Measurements from ENCODE around the gene MAP1LC3C. TPM values are rescaled to one million over a fixed set of nuclear protein-coding genes. Genes with fewer than 3 reads are reported as not detected.
"Not testable (repeated sequence)": the region's sequence is repeated elsewhere in the genome, so short reads cannot be mapped to it uniquely, and the experiment has no call there.

MAP1LC3C gene
- total RNA-seq, 2 donors from 2014 or later: 2.3 TPM; not detected in 1

DNA sequence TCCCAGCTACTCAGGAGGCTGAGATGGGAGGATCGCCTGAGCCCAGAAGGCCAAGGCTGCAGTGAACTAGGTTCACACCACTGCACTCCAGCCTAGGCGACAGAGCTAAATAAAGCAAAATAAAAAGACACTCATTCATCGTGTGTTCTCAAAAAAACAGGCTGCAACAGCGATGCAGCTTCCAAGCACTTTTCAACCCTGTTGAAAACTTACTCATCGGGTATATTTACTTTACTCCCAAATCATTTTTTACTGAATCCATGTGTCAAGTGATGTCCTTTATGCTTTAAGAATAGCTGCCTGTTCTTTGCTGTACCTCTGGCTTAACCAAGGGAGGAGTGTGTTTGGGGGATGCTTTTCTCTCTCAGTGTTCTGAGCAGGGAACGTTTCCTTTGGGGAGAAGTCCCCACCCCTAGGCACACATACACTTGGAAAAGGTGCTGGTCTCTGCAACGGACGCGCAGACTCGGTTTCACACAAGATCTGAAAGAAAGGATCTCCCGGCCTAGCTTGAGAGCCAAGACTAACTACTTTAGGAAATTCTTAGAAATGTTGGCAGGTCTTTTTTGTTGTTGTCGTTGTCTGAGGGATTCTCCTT lies 1.4 kb downstream of the MAP1LC3C start:
- Histone ChIP-seq H3K4me1 (ENCODE audit: control insufficient read depth in 1 of 2, low read depth in 2 of 2) (no peaks in the 10 kb centered on the region), H3K4me3 (no peak overlapping the region), H3K27ac (no peak overlapping the region), H3K9me3 (no peaks in the 10 kb centered on the region), H3K27me3 (replicated peaks; ENCODE audit: insufficient read depth) (no peaks in the 10 kb centered on the region), H3K36me3 (no peaks in the 10 kb centered on the region)
- no peak for ATAC-seq (ENCODE audit: insufficient number of reproducible peaks, low FRiP score, low read depth)
- TF ChIP-seq, protein P1, sequence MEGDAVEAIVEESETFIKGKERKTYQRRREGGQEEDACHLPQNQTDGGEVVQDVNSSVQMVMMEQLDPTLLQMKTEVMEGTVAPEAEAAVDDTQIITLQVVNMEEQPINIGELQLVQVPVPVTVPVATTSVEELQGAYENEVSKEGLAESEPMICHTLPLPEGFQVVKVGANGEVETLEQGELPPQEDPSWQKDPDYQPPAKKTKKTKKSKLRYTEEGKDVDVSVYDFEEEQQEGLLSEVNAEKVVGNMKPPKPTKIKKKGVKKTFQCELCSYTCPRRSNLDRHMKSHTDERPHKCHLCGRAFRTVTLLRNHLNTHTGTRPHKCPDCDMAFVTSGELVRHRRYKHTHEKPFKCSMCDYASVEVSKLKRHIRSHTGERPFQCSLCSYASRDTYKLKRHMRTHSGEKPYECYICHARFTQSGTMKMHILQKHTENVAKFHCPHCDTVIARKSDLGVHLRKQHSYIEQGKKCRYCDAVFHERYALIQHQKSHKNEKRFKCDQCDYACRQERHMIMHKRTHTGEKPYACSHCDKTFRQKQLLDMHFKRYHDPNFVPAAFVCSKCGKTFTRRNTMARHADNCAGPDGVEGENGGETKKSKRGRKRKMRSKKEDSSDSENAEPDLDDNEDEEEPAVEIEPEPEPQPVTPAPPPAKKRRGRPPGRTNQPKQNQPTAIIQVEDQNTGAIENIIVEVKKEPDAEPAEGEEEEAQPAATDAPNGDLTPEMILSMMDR (IDR thresholded peaks at IDR 0.05): no peak
- no peak for DNase-seq (ENCODE audit: low spot score)

DNA sequence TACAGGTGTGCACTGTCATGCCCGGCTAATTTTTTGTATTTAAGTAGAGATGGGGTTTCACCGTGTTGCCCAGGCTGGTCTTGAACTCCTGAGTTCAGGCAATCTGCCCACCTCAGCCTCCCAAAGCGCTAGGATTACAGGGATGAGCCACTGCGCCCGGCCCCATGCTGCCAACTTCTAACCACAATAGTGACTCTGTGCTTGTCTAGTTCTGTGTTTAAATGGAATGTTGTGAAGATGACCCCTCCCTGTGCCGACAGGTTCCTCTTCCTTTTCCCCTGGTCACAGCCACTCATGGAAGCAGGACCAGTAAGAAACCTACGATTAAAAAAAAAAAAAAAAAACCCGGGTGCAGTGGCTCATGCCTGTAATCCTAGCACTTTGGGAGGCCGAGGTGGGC lies 4.7 kb downstream of the MAP1LC3C start:
- H3K4me1 ChIP-seq (ENCODE audit: control insufficient read depth in 1 of 2, low read depth in 2 of 2): no peaks in the 10 kb centered on the region
- H3K36me3 ChIP-seq: no peaks in the 10 kb centered on the region
- no peak overlapping the region for H3K4me3 ChIP-seq
- DNase-seq (ENCODE audit: low spot score) (no peak), ATAC-seq (ENCODE audit: insufficient number of reproducible peaks, low FRiP score, low read depth) (no peak)
- H3K27me3 ChIP-seq (replicated peaks; ENCODE audit: insufficient read depth): no peaks in the 10 kb centered on the region
- no peaks in the 10 kb centered on the region for H3K9me3 ChIP-seq
- TF ChIP-seq, protein P1 (IDR thresholded peaks at IDR 0.05): no peak
- H3K27ac ChIP-seq: no peak overlapping the region

DNA sequence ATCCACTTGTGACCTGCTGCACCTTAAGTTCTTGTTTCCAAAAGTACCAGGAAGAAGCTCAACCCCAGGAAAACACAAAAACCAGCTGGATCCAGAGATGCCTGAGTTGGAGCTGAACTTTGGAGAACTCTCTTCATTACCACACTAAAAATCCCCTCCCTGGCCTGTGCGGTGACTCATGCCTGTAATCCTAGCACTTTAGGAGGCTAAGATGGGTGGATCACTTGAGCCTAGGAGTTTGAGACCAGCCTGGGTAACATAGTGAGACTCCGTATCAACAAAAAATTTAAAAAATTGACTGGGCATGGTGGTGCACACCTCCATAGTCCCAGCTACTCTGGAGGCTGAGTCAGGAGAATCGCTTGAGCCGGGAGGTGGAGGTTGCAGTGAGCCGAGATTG lies 6.2 kb downstream of the MAP1LC3C start:
- TF ChIP-seq, protein P1 (IDR thresholded peaks at IDR 0.05): no peak
- Histone ChIP-seq H3K4me1 (ENCODE audit: control insufficient read depth in 1 of 2, low read depth in 2 of 2) (no peaks in the 10 kb centered on the region), H3K27me3 (replicated peaks; ENCODE audit: insufficient read depth) (no peaks in the 10 kb centered on the region), H3K27ac (no peak overlapping the region), H3K9me3 (no peaks in the 10 kb centered on the region), H3K36me3 (no peaks in the 10 kb centered on the region), H3K4me3 (no peak overlapping the region)
- no peak for ATAC-seq (ENCODE audit: insufficient number of reproducible peaks, low FRiP score, low read depth)
- DNase-seq (ENCODE audit: low spot score): no peak

DNA sequence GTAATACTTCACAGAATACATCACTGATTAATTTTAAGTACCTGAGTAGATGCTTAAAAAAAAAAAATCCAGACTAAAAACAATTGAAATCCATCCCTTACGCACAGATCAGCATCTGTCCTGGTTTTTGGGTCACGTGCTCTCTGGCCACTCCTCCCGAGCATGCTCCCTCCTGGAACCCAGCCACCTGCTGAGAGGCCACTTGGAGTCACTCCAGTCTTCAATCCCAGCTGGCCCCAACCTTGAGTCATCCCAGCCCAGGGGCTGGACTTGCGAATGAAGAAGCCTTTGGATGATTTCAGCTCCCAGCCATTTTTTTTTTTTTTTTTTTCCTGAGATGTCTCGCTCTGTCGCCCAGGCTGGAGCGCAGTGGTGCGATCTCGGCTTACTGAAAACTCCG lies 8.9 kb downstream of the MAP1LC3C start:
- TF ChIP-seq, protein P1 (IDR thresholded peaks at IDR 0.05): no peak
- Histone ChIP-seq H3K36me3 (no peaks in the 10 kb centered on the region), H3K9me3 (no peaks in the 10 kb centered on the region), H3K4me3 (no peak overlapping the region), H3K4me1 (ENCODE audit: control insufficient read depth in 1 of 2, low read depth in 2 of 2) (no peaks in the 10 kb centered on the region), H3K27ac (no peak overlapping the region), H3K27me3 (replicated peaks; ENCODE audit: insufficient read depth) (no peaks in the 10 kb centered on the region)
- ATAC-seq (ENCODE audit: insufficient number of reproducible peaks, low FRiP score, low read depth): no peak
- peak; percentile 8 for DNase-seq (ENCODE audit: low spot score)

DNA sequence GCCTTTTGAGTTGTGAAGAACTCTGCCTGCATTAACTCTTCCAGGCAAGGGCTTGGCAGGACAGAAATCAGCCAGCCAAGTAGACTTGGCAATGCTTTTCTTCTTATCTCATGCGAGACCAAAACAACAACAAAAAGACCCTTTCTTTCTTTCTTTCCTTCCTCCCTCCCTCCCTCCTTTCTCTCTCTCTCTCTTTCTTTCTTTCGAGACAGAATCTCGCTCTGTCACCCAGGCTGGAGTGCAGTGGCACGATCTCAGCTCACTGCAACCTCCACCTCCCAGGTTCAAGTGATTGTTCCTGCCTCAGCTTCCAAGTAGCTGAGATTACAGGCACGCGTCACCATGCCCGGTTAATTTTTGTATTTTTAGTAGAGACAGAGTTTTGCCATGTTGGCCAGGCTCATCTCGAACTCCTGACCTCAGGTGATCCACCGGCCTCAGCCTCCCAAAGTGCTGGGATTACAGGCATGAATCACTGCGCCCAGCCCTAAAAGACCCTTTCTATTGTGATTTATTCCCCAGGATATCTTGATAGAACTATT lies 10.4 kb downstream of the MAP1LC3C start:
- H3K9me3 ChIP-seq; H3K27me3 ChIP-seq (replicated peaks; ENCODE audit: insufficient read depth); H3K4me1 ChIP-seq (ENCODE audit: control insufficient read depth in 1 of 2, low read depth in 2 of 2); ATAC-seq (ENCODE audit: insufficient number of reproducible peaks, low FRiP score, low read depth); H3K27ac ChIP-seq; H3K4me3 ChIP-seq; DNase-seq (ENCODE audit: low spot score); H3K36me3 ChIP-seq: not testable (repeated sequence)

DNA sequence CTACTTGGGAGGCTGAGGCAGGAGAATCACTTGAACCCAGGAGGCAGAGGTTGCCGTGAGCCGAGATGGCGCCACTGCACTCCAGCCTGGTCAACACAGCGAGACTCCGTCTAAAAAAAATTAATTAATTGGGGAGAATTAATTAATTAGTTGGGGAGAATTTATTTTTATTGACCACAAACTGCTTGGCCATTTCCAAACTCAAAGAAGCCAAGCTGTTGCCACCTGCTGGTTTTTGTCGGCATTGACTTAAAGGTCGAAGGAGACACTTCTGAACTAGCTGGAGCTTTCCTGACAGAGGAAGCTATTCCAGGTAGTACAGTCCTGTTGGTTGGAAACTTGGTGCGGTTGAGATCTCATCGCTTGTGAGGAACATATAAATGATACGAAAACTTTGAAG lies 13.1 kb downstream of the MAP1LC3C start:
- H3K4me3 ChIP-seq: no peak overlapping the region
- ATAC-seq (ENCODE audit: insufficient number of reproducible peaks, low FRiP score, low read depth) (no peak), DNase-seq (ENCODE audit: low spot score) (no peak)
- no peak overlapping the region for H3K27ac ChIP-seq
- H3K9me3 ChIP-seq: no peaks in the 10 kb centered on the region
- no peaks in the 10 kb centered on the region for H3K4me1 ChIP-seq (ENCODE audit: control insufficient read depth in 1 of 2, low read depth in 2 of 2)
- TF ChIP-seq, protein P1 (IDR thresholded peaks at IDR 0.05): no peak
- H3K36me3 ChIP-seq: no peaks in the 10 kb centered on the region
- H3K27me3 ChIP-seq (replicated peaks; ENCODE audit: insufficient read depth): no peaks in the 10 kb centered on the region
